OCI-LY7 (cell line): Measurements from ENCODE around the gene CYP4A11. TPM values are rescaled to one million over a fixed set of nuclear protein-coding genes. Genes with fewer than 3 reads are reported as not detected.
"Not testable (repeated sequence)": the region's sequence is repeated elsewhere in the genome, so short reads cannot be mapped to it uniquely, and the experiment has no call there.

ENCODE experiments used
- BruUV-seq: library from RNA; stranded (reverse); fragments of 400-500 nt; replicated peaks from 2 replicates; lab custom pipeline; 2021; lab: Mats Ljungman, UMichigan
- CTCF ChIA-PET: fragments of 300-600 bp; sonication (Branson Sonifier 250); formaldehyde crosslinking; loops from one replicate; lab custom pipeline; 2022; ENCODE audit warnings: antibody characterized with exemption; ENCODE audit not compliant: unreplicated experiment; lab: Charles Lee
- POLR2A ChIA-PET: fragments of 300-600 bp; sonication (Branson Sonifier 250); formaldehyde crosslinking; loops from one replicate; lab custom pipeline; 2022; ENCODE audit warnings: antibody characterized with exemption; lab: Charles Lee
- DNase-seq: peaks from one replicate; pipeline ENCODE4 v3.0.0-alpha.2; 2015; ENCODE audit warnings: low spot score
- H2AFZ ChIP-seq: fragments of 200-600 bp; sonication (generic), shearing (Covaris generic); 2 replicates; pipeline ENCODE4 v1.6.1; 2014; ENCODE audit warnings: mild to moderate bottlenecking, antibody characterized with exemption, low read length, moderate library complexity
- H3K27ac ChIP-seq: fragments of 200-600 bp; sonication (generic); 2 replicates; pipeline ENCODE4 v1.5.1; 2014; ENCODE audit warnings: mixed run types, low read depth, mild to moderate bottlenecking, moderate library complexity, low read length, inconsistent platforms; ENCODE audit not compliant: poor library complexity, severe bottlenecking
- H3K36me3 ChIP-seq: fragments of 200-600 bp; sonication (generic); 2 replicates; pipeline ENCODE4 v1.6.1; 2014; ENCODE audit warnings: mild to moderate bottlenecking, antibody characterized with exemption, low read length, moderate library complexity, mixed read lengths; ENCODE audit not compliant: insufficient read depth
- H3K4me1 ChIP-seq: fragments of 200-600 bp; sonication (generic); 2 replicates; pipeline ENCODE4 v1.5.1; 2014; ENCODE audit warnings: mild to moderate bottlenecking, low read length; ENCODE audit not compliant: insufficient read depth, poor library complexity, severe bottlenecking
- H3K4me2 ChIP-seq: fragments of 200-600 bp; sonication (generic); 2 replicates; pipeline ENCODE4 v1.6.1; 2014; ENCODE audit warnings: mild to moderate bottlenecking, low read length
- H3K4me3 ChIP-seq: fragments of 200-600 bp; sonication (generic); 2 replicates; pipeline ENCODE4 v1.5.1; 2014; ENCODE audit warnings: mild to moderate bottlenecking, low read depth, low read length; ENCODE audit not compliant: poor library complexity, severe bottlenecking
- H3K79me2 ChIP-seq: fragments of 200-600 bp; sonication (generic); 2 replicates; pipeline ENCODE4 v1.6.1; 2016; ENCODE audit warnings: low read depth, mild to moderate bottlenecking, low read length, moderate library complexity, mixed read lengths; ENCODE audit not compliant: insufficient read depth
- H3K9me2 ChIP-seq: fragments of 200-600 bp; sonication (generic); 2 replicates; pipeline ENCODE4 v1.6.1; 2016; ENCODE audit warnings: mild to moderate bottlenecking, low read length, mixed read lengths; ENCODE audit not compliant: insufficient read depth
- H3K9me3 ChIP-seq: fragments of 200-600 bp; sonication (generic); 2 replicates; pipeline ENCODE4 v1.6.1; 2014; ENCODE audit warnings: mild to moderate bottlenecking, mixed run types, low read length, mixed read lengths
- H4K20me1 ChIP-seq: fragments of 200-600 bp; sonication (generic); 2 replicates; pipeline ENCODE4 v1.6.1; 2014; ENCODE audit warnings: mild to moderate bottlenecking, antibody characterized with exemption, low read length, moderate library complexity, mixed read lengths; ENCODE audit not compliant: insufficient read depth
- CTCF ChIP-seq: fragments of 200-600 bp; sonication (generic); conservative IDR thresholded peaks from 2 replicates; pipeline ENCODE4 v1.5.1; 2014; ENCODE audit warnings: mild to moderate bottlenecking, antibody characterized with exemption, low read length, moderate library complexity, mixed read lengths
- EZH2phosphoT487 ChIP-seq: fragments of 200-600 bp; sonication (generic); IDR thresholded peaks from 2 replicates; pipeline ENCODE4 v1.6.1; 2018; ENCODE audit warnings: low read depth, borderline replicate concordance, mild to moderate bottlenecking, mixed run types, antibody characterized with exemption, low read length, moderate library complexity, mixed read lengths
- intact Hi-C: fragments of 100-400 bp; cut with micrococcal nuclease; formaldehyde crosslinking; loops from one replicate; pipeline ENCODE4 v1.10.0; 2022; ENCODE audit not compliant: unreplicated experiment
- total RNA-seq, 2 experiments: library from RNA; depleted of rRNA in 1 of 2; stranded (reverse); fragments of >200 nt in 1 of 2; shearing (Covaris generic) in 1 of 2; gene quantifications; 2 replicates each; pipeline ENCODE4 v1.2.3, GENCODE V29; 2014 to 2022

Gene CYP4A11
- total RNA-seq, 2 experiments from 2014 or later, result not detected

- H3K79me2 ChIP-seq, H2AFZ ChIP-seq, H3K4me1 ChIP-seq, H3K9me3 ChIP-seq, intact Hi-C loops, H3K9me2 ChIP-seq, H3K36me3 ChIP-seq, H3K27ac ChIP-seq, H3K4me3 ChIP-seq, CTCF ChIA-PET, BruUV-seq, DNase-seq, H4K20me1 ChIP-seq, POLR2A ChIA-PET, H3K4me2 ChIP-seq: not testable (repeated sequence)
Measured at GRCh38 chr1:46932020-46932419, 9.3 kb downstream of the CYP4A11 start.

DNA sequence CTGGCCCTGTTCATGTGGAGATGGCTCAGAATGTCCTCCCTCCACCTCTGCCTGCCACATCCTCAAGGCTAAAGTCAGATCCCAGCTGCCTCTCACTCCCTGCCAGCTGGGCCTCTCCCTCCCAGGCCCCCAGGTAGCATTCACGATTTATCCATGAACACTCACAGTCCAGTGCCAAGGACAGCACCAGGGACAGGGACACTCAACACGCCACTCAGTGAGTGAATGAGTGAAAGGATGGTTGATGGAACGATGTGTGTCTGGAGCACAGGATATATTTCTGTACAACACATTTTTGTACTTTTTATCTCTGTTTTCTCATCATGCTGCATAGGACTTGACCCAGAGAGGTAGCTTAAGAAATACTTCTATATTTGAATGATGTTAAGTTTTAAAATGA is 10.1 kb downstream of the CYP4A11 start:
- no peaks in the 10 kb centered on the region for H3K36me3 ChIP-seq
- no peak for DNase-seq
- no peak overlapping the region for H3K27ac ChIP-seq
- no peak overlapping the region for H2AFZ ChIP-seq
- no peak overlapping the region for H3K4me3 ChIP-seq
- TF ChIP-seq CTCF (no peak), EZH2phosphoT487 (no peak)
- CTCF ChIA-PET, result no interaction called here
- H3K4me1 ChIP-seq, result no peaks in the 10 kb centered on the region
- no peaks in the 10 kb centered on the region for H3K9me2 ChIP-seq
- no peak overlapping the region for H3K4me2 ChIP-seq
- POLR2A ChIA-PET, result no interaction called here
- intact Hi-C loops, result no loop called here
- H4K20me1 ChIP-seq, result no peaks in the 10 kb centered on the region
- H3K9me3 ChIP-seq, result no peaks in the 10 kb centered on the region
- H3K79me2 ChIP-seq, result no peaks in the 10 kb centered on the region
- BruUV-seq, result no TSS peak

DNA sequence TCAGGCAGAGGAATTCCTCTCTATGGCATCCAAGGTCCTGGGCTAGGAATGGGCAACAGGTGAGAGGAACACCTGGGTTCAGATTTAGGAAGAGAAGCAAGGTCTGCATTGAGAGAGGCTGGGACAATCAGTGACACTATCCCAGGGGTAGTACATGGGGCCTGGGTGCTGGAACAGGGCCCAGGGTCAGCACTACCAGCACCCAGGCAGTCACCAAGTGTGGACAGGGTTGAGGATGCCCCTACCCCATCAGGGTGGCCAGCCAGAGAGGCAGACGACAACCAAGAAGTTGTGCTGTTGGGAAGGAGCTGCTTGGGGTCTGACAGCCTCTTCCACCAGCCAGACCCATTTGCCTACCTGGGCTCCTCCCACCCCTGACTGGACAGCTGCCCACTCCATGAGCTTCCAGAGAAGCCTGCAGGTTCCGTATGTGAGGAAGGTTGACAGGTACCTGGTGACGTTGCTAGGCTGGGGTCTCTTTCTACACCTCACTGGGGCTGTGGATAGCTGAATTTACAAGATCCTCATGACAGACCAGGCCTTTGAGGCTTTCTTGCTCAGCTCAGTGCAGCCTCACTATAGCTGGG is 13.9 kb downstream of the CYP4A11 start:
- ChIA-PET CTCF (no interaction called here), POLR2A (no interaction called here)
- no peak overlapping the region for H2AFZ ChIP-seq
- H3K9me2 ChIP-seq, result no peaks in the 10 kb centered on the region
- H3K4me2 ChIP-seq, result no peak overlapping the region
- no peaks in the 10 kb centered on the region for H3K9me3 ChIP-seq
- H3K27ac ChIP-seq, result no peak overlapping the region
- H3K79me2 ChIP-seq, result no peaks in the 10 kb centered on the region
- BruUV-seq, result no TSS peak
- no peaks in the 10 kb centered on the region for H4K20me1 ChIP-seq
- intact Hi-C loops, result no loop called here
- no peak overlapping the region for H3K4me3 ChIP-seq
- H3K4me1 ChIP-seq, result no peaks in the 10 kb centered on the region
- H3K36me3 ChIP-seq, result no peaks in the 10 kb centered on the region
- DNase-seq, result no peak
- TF ChIP-seq EZH2phosphoT487 (no peak), CTCF (no peak)
